ENCODE data around the gene LYPD6.

GRCh38 chr2:149388120-149388816, 57.9 kb downstream of the LYPD6 start:
- no peak for TF ChIP-seq CTCF (IDR thresholded peaks at IDR 0.05; ENCODE audit: low read length)
- TF ChIP-seq EZH2 (optimal IDR thresholded peaks at IDR 0.05; ENCODE audit: low read depth, low read length) = no peak

Measured in MM.1S (cell line).